Hepatic stellate cell (primary cell): Measurements from ENCODE around the gene RFFL.
"Not testable (repeated sequence)": the region's sequence is repeated elsewhere in the genome, so short reads cannot be mapped to it uniquely, and the experiment has no call there.

Experiments used
- DNase-seq: peaks from one replicate; pipeline ENCODE4 v3.0.0; 2011; ENCODE audit warnings: low spot score

The RFFL gene

GRCh38 chr17:35006345-35006744 is 57.2 kb downstream of the RFFL start:
- DNase-seq = no peak

GRCh38 chr17:35003778-35004177 is 59.7 kb downstream of the RFFL start:
- no peak for DNase-seq

DNA sequence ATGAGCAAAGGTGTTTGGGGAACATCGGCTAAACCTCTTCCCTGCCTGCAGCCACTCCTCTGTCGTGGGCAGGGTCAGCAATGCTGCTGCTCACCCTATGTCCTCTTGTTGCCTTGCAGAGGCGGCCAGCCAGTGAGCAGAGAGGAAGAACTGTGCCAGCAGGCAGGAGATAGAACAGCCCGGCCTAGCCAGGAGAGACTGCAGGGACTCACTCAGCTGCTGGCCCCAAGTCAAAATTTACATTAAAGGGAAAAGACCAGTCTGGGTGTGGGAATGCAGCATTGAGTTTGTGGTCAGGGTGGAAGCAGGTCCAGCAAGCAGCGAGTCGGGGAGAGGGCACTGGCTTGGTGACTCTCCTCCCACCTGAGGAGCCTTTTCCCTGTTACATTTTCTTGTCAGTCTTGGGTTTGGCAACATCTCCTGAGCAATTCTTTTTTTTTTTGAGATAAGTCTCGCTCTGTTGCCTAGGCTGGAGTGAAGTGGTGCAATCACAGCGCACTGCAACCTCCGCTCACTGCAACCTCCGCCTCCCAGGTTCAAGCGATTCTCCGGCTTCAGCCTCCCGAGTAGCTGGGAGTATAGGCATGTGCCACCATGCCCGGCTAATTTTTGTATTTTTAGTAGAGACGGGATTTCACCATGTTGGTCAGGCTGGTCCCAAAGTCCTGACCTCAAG is 60.5 kb downstream of the RFFL start:
- no peak for DNase-seq

GRCh38 chr17:35001549-35001948 is 62.0 kb downstream of the RFFL start:
- no peak for DNase-seq

DNA sequence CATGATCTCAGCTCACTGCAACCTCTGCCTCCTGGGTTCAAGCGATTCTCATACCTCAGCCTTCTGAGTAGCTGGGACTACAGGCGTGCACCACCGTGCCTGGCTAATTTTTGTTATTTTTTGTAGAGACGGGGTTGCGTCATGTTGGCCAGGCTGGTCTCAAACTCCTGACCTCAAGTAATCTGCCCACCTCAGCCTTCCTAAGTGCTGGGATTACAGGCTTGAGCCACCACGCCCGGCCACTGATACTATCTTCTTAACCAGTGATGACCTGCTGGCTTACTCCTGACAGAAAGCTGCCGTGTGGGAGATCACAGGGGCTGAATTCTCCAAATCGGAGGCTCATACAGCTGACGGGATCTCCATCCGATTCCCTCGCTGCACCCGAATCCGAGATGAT is 62.5 kb downstream of the RFFL start:
- not testable (repeated sequence) for DNase-seq

DNA sequence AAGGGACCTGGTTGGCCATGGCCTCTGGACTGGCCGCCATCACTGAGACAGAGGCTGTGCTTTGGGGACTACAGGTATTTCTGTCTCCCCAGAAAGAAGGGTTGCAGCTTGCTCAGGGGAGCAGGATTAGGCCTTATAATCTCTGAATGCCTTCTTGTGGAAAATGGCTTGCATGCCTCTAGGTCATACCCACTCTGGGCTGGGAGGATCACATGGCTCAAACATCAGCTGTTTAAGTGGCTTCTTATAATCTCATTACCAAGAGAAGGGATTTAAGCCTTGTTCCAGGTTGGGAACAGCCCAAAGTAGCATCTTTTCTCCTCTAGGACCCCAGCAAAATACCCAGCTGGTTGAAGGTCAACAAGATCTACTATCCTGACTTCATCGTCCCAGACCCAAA is 64.1 kb downstream of the RFFL start:
- no peak for DNase-seq

GRCh38 chr17:34998205-34998604 is 65.3 kb downstream of the RFFL start:
- DNase-seq = peak; percentile 83

- DNase-seq = peak; percentile 29
Measured at GRCh38 chr17:34997355-34997862, 66.1 kb downstream of the RFFL start.

GRCh38 chr17:34996422-34997285 is 66.9 kb downstream of the RFFL start:
- DNase-seq = no peak

GRCh38 chr17:34993031-34993430 is 70.5 kb downstream of the RFFL start:
- DNase-seq = no peak

DNA sequence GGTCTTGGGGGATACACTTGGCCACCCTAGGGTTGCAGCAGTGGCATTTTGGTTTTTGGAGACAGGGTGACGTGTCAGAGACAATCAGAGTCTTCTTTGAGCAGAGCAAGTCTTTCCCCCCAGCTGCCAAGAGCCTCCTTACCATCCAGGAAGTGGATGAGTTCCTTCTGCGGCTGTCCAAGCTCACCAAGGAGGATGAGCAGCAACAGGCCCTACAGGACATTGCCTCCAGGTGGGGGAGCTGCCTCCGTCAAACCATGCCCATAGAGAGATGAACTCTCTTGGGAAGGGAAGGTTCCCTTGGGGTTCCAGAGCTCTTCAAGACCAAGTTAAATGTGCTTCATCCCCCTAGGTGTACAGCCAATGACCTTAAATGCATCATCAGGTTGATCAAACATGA is 71.9 kb downstream of the RFFL start:
- no peak for DNase-seq

DNA sequence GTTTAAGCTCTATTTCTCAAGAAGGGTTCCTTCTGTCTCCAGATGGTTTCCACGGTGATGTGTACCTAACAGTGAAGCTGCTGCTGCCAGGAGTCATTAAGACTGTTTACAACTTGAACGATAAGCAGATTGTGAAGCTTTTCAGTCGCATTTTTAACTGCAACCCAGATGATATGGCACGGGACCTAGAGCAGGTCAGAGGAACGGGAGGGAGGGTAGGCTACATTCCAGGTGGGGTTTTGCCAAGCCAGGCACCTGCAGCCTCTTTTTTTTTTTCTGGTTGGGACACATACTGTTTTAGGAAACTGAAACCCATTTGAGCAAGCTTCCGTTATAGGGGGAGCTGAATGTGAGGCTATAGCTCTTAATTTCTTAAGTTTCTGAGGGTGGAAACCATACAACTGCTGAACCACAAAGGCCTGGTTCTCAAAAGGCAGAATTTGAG is 72.6 kb downstream of the RFFL start:
- DNase-seq = no peak

- no peak for DNase-seq
Measured at GRCh38 chr17:34989473-34989872, 74.0 kb downstream of the RFFL start.

GRCh38 chr17:34988644-34989043 is 74.9 kb downstream of the RFFL start:
- no peak for DNase-seq

DNA sequence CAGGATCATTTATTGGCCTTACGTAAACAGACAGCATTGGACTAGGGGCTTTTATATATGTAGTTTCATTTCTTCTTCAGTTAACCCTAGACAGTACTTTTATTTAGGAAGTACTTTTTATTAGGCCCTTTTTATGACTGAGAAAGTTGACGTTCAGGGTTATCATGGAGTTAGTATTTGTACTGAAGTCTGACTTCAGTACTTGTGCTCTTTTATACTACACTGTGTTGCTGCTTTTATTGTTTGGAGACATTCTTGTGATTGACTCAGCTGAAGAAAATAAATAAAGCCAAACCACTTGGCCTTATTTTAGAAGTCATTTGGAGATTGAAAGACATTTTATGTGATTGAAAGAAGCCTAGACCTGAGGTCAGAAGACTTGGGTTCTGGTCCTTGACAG is 76.3 kb downstream of the RFFL start:
- DNase-seq = no peak

DNA sequence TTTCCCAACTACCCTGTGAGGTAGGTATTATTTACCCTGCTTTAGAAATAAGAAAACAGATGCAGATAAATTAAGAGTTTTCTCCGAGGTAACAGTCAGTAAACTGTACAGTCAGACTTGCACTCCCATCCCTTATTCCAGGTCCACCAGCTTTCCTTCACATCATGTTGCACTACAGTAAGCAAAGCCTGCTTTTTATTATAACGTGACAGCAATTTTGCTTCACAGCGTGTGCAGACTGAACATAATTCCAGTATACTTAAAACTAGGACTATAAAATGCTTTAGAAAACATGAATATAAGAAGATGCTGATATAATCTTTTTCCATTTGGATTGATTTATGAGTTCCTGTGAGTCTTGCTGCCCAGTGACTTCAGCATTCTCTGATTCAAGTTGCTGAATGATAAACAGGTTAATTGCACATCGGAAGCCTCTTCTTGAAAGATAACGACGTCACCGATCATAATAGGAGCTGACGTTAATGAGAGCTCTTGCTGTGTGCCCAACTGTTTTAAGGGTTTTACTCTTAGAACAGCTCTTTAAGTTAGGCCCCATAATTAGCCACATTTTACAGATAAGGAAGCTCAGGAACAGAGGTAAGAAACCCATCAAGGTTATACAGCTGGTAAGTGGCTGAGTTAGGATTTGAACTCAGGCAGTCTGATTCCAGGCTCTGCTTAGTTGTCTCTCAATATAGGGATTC is 81.8 kb downstream of the RFFL start:
- DNase-seq = no peak

- DNase-seq = peak; percentile 87
Measured at GRCh38 chr17:34980681-34981537, 82.6 kb downstream of the RFFL start.

DNA sequence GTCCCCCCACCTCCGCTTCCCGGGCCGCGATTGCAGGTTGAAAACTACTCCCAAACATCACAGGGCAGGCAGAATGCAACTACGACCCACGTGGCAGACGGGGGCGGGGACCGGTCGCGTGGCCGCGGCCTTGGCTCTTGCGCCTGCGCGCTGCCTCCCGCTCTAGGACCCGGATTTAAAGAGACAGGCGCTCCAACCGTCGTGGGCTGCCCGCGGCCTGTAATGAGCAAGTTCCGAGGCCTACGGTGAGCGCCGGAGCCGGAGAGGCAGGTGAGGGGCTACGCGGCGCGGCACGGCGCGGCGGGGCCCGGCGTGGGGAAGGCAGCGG is 83.2 kb downstream of the RFFL start, which contains the start of gene LIG3:
TSS of gene LIG3 (plus strand) at position 160 of the 328 bp plus-strand sequence. CDS start 2,494 bp downstream, outside the sequence.
- DNase-seq = peak; percentile 96

DNA sequence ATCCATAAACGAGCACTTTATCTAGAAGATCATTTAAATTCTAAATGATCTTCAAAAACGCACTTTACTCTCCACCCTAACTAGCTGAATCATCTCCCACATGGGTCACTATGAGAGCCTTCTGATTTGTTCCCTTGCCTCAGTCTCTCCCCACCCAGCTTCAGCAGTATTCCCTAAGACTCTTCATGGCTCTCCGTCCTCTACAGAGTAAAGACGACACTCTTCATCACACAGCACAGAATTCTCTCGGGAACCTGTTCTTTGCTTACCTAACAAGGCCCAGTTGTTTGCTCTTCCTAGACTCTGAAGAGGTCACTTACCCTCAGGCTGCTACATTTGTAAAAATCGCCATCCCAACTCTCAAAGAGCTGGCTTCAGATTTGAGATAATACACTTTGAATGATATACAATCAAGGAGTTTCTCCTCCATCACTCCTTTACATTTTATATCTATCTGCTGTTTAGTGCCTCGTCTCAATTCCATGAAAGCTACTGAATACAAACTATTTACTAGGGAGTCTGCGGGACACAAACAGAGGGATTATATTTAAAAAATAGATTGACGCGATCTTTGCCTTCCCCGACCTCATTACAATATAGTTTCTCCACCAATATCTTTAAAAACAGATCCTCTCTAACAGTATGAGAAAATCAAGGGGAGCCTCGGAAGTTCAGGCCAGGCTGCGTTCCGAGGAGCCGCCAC is 83.7 kb downstream of the RFFL start:
- no peak for DNase-seq

- DNase-seq = no peak
Measured at GRCh38 chr17:34979153-34979552, 84.4 kb downstream of the RFFL start.
